Fibroblast of villous mesenchyme (primary cell): ENCODE results near the gene MBD1. TPM values are rescaled to one million over a fixed set of nuclear protein-coding genes. Genes with fewer than 3 reads are reported as not detected.

Source experiments
- DNase-seq: peaks from one replicate; pipeline ENCODE4 v3.0.0-alpha.2; 2010; ENCODE audit warnings: low read depth
- H3K4me3 ChIP-seq: 2 replicates; pipeline ENCODE4 v1.5.1; 2011; ENCODE audit warnings: low read depth, mild to moderate bottlenecking, low read length
- total RNA-seq: library from RNA; depleted of rRNA; stranded (reverse); fragments of >200 nt; gene quantifications from 2 replicates; pipeline ENCODE4 v1.2.3, GENCODE V29; 2012
- TF ChIP-seq, protein P1 (sequence below): IDR thresholded peaks from 2 replicates; pipeline ENCODE4 v1.5.1; 2012; ENCODE audit warnings: low read depth, mild to moderate bottlenecking, low read length; ENCODE audit not compliant: insufficient read depth

MBD1 gene
- total RNA-seq, 1 donor, result 69.5 TPM

DNA sequence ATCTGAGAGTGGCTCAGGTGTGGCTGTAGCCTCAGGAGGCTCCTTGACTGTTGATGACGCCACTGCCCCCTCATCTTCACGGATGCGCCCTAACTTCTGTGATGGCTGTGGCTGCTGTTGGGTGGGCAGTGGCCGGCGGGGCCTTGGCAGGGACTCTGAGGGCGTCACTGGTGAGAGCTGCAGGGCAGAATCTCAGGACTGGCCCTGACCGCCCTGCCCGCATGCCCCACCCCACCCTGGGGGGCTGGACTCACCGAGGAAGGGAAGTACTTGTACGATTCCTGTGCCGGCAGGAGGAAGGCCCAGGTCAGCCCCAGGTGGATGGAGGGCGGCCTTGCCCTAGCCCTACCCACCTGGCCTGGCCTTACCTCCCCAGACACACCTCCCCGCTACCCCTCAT lies 3.7 kb upstream of the MBD1 start:
- TF ChIP-seq, protein P1, sequence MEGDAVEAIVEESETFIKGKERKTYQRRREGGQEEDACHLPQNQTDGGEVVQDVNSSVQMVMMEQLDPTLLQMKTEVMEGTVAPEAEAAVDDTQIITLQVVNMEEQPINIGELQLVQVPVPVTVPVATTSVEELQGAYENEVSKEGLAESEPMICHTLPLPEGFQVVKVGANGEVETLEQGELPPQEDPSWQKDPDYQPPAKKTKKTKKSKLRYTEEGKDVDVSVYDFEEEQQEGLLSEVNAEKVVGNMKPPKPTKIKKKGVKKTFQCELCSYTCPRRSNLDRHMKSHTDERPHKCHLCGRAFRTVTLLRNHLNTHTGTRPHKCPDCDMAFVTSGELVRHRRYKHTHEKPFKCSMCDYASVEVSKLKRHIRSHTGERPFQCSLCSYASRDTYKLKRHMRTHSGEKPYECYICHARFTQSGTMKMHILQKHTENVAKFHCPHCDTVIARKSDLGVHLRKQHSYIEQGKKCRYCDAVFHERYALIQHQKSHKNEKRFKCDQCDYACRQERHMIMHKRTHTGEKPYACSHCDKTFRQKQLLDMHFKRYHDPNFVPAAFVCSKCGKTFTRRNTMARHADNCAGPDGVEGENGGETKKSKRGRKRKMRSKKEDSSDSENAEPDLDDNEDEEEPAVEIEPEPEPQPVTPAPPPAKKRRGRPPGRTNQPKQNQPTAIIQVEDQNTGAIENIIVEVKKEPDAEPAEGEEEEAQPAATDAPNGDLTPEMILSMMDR, result no peak
- no peak for DNase-seq
- H3K4me3 ChIP-seq, result no peak overlapping the region

DNA sequence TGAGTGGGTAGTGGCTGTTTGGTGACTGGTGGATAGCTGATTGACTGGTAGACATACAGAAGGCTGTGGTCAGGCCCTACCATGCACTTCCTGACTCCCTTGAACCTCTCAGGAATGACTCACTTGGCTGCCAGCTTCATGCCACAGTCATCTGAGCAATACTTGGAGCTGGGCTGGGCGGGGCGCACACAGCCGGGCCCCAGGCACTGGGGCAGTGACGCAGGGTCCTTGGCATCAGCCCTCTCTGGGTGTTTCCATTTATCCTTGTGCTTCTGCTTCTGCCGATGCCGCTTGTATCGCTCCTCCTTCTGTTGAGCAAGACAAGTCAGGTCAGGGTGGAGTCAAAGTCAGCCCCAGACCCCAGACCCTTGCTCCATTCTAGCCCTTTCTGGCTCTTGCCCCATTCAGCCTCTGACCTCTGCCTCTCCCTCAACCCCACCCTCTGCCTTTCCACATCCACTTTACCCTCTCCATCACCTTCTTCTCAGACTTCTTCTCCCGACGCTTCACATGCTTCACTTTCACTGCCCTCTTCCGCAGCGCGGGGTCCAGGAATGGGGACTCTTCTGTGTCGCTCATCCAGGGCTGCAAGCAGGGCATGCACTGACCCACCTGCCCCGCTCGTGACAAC lies 3.0 kb upstream of the MBD1 start:
- no peak overlapping the region for H3K4me3 ChIP-seq
- TF ChIP-seq, protein P1, result no peak
- no peak for DNase-seq

GRCh38 chr18:50283469-50284209 lies 2.3 kb upstream of the MBD1 start:
- TF ChIP-seq, protein P1, result no peak
- no peak for DNase-seq
- H3K4me3 ChIP-seq, result no peak overlapping the region

GRCh38 chr18:50282521-50283335 lies 1.4 kb upstream of the MBD1 start:
- TF ChIP-seq, protein P1, result no peak
- no peak overlapping the region for H3K4me3 ChIP-seq
- no peak for DNase-seq

GRCh38 chr18:50281972-50282520 lies 723 bp upstream of the MBD1 start:
- no peak for DNase-seq
- H3K4me3 ChIP-seq, result peak overlapping the region; percentile 83
- TF ChIP-seq, protein P1, result no peak

GRCh38 chr18:50280707-50281294 lies 522 bp downstream of the MBD1 start:
- DNase-seq, result no peak
- peak overlapping the region; percentile 83 for H3K4me3 ChIP-seq
- TF ChIP-seq, protein P1, result no peak
